ENCODE measurements around the gene FBXL19. TPM values are rescaled to one million over a fixed set of nuclear protein-coding genes. Genes with fewer than 3 reads are reported as not detected.

FBXL19 gene
- total and polyA plus RNA-seq, 9 of the 15 experiments (the other 6 are each of a cell fraction or from before 2014, with no cell fraction given), result 0.13 to 48.0 (median 13.5) TPM; not detected in 1

GRCh38 chr16:30874821-30875717, 48.3 kb upstream of the FBXL19 start (continued):
- TF ChIP-seq LARP7 (IDR thresholded peaks at IDR 0.05) (no peak), ZNF24 (IDR thresholded peaks at IDR 0.05) (peak; percentile 43; the same call in 1 of the 2 replicates), TAF7 (tag; IDR thresholded peaks at IDR 0.05) (0 out of 2 replicates have a peak, but pooled peaks have one; percentile 33), ZC3H4 (CRISPR knock-in tag; IDR thresholded peaks at IDR 0.05; ENCODE audit: borderline replicate concordance) (peak; percentile 6; the same call in 1 of the 2 replicates), ZNF263 (CRISPR knock-in tag; IDR thresholded peaks at IDR 0.05; ENCODE audit: borderline replicate concordance) (peak; percentile 66; the same call in 1 of the 2 replicates), ELF1 (tag; IDR thresholded peaks at IDR 0.05) (peak; percentile 88), HES1 (IDR thresholded peaks at IDR 0.05; ENCODE audit: low read depth) (no peak), MEF2A (IDR thresholded peaks at IDR 0.05; ENCODE audit: control insufficient read depth, low read depth, low read length) (no peak), CHD7 (IDR thresholded peaks at IDR 0.05; ENCODE audit: low read depth, low read length) (no peak), PHF20 (IDR thresholded peaks at IDR 0.05; ENCODE audit: partially characterized antibody) (peak; percentile 82), FOXM1 (IDR thresholded peaks at IDR 0.05; ENCODE audit: low read depth) (no peak), FOXM1 (CRISPR knock-in tag; IDR thresholded peaks at IDR 0.05; ENCODE audit: low read depth) (peak; percentile 67; the same call in 1 of the 2 replicates), NFIC (IDR thresholded peaks at IDR 0.05) (peak; percentile 63), EP400 (IDR thresholded peaks at IDR 0.05) (peak; percentile 95), TCF7L2 (IDR thresholded peaks at IDR 0.05; ENCODE audit: low read depth, low read length) (no peak), MBD2 (IDR thresholded peaks at IDR 0.05; ENCODE audit: borderline replicate concordance, low read depth) (peak; percentile 73; the same call in 1 of the 2 replicates), SRSF9 (IDR thresholded peaks at IDR 0.05; ENCODE audit: borderline replicate concordance, low read depth, low read length) (no peak)

Data from K562 (cell line).